ENCODE data around the gene C10orf53.

Gene C10orf53

DNA sequence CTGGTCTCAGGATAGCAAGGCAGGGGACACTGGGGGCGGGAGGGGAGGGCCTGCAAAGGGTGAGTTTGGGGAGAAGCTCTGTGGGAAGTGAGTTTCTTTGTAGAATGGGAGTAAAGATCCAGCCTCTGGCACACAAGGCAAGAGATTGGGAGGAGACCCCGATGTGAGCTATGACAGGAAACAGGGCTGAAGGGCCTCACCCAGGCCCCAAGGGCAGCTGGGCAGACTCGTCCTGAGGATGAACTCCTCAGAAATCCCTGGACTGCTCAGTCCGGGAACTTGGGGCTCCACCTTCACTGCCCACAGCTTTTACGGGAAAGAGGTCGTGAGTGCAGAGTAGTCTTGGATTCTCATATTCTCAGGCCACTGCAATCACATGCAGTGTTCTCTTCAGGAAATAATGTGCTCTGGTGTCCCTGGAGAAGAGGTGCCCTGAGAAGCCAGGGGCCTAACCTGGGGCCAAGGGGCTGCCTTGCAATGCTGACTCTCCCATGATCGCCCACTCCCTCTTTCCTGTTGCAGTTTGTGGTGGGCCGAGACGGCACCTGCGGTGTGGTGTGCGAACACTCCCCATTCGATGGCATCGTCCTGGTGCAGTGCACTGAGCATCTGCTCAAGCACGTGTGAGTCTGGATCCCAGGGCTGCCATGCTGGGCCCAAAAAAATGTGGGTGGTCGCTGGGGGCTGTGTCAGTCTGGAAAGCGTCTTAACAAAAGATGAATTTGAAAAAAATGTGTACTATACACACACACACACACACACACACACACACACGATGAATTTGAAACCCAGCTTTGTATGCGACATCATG, 31.3 kb upstream of the C10orf53 start:
- TF ChIP-seq, protein P1, sequence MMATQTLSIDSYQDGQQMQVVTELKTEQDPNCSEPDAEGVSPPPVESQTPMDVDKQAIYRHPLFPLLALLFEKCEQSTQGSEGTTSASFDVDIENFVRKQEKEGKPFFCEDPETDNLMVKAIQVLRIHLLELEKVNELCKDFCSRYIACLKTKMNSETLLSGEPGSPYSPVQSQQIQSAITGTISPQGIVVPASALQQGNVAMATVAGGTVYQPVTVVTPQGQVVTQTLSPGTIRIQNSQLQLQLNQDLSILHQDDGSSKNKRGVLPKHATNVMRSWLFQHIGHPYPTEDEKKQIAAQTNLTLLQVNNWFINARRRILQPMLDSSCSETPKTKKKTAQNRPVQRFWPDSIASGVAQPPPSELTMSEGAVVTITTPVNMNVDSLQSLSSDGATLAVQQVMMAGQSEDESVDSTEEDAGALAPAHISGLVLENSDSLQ (IDR thresholded peaks at IDR 0.05) = no peak
- TF ChIP-seq BHLHE40 (IDR thresholded peaks at IDR 0.05; ENCODE audit: borderline replicate concordance) (no peak), FOXA1 (IDR thresholded peaks at IDR 0.05) (no peak), FOXK2 (IDR thresholded peaks at IDR 0.05) (no peak), L3MBTL2 (conservative IDR thresholded peaks at IDR 0.05) (no peak)
- no peak for DNase-seq (ENCODE audit: extremely low spot score)
- CTCF ChIA-PET = no interaction called here
- POLR2A ChIA-PET = no interaction called here

DNA sequence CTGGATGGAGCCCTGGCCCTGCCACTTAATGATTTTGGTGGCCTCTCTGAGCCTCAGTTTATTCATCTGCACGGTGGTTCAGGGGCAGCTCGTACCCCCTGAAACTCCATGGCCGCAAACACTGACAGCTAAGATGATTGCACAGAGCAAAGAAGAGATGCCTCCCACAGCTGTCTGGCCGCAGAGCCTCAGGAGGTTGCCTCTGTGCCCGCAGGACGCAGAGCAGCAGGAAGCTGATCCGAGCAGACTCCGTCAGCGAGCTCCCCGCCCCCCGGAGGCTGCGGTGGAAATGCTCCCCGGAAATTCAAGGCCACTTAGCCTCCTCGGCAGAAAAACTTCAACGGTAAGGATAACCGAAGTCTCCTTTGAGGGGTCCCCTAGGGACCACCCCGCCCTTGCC, 30.2 kb upstream of the C10orf53 start:
- no peak for TF ChIP-seq FOXK2 (IDR thresholded peaks at IDR 0.05)
- TF ChIP-seq L3MBTL2 (conservative IDR thresholded peaks at IDR 0.05) = no peak
- no peak for TF ChIP-seq HDGF (IDR thresholded peaks at IDR 0.05; ENCODE audit: borderline replicate concordance)
- TF ChIP-seq ZNF384 (IDR thresholded peaks at IDR 0.05) = no peak
- no peak for TF ChIP-seq BHLHE40 (IDR thresholded peaks at IDR 0.05; ENCODE audit: borderline replicate concordance)
- no peak for TF ChIP-seq TARDBP (IDR thresholded peaks at IDR 0.05)
- TF ChIP-seq FOXA1 (IDR thresholded peaks at IDR 0.05) = no peak
- no peak for TF ChIP-seq SP1 (IDR thresholded peaks at IDR 0.05)
- TF ChIP-seq ARNT (IDR thresholded peaks at IDR 0.05) = no peak
- no peak for TF ChIP-seq CTBP1 (IDR thresholded peaks at IDR 0.05; ENCODE audit: borderline replicate concordance)
- TF ChIP-seq ELF4 (IDR thresholded peaks at IDR 0.05) = no peak
- TF ChIP-seq SUZ12 (IDR thresholded peaks at IDR 0.05) = no peak
- TF ChIP-seq LEF1 (IDR thresholded peaks at IDR 0.05; ENCODE audit: borderline replicate concordance) = no peak
- TF ChIP-seq NFRKB (IDR thresholded peaks at IDR 0.05) = no peak
- no peak for TF ChIP-seq FOXM1 (IDR thresholded peaks at IDR 0.05; ENCODE audit: borderline replicate concordance)
- TF ChIP-seq, protein P1 (IDR thresholded peaks at IDR 0.05) = no peak
- DNase-seq (ENCODE audit: extremely low spot score) = no peak
- POLR2A ChIA-PET = no interaction called here
- CTCF ChIA-PET = no interaction called here

DNA sequence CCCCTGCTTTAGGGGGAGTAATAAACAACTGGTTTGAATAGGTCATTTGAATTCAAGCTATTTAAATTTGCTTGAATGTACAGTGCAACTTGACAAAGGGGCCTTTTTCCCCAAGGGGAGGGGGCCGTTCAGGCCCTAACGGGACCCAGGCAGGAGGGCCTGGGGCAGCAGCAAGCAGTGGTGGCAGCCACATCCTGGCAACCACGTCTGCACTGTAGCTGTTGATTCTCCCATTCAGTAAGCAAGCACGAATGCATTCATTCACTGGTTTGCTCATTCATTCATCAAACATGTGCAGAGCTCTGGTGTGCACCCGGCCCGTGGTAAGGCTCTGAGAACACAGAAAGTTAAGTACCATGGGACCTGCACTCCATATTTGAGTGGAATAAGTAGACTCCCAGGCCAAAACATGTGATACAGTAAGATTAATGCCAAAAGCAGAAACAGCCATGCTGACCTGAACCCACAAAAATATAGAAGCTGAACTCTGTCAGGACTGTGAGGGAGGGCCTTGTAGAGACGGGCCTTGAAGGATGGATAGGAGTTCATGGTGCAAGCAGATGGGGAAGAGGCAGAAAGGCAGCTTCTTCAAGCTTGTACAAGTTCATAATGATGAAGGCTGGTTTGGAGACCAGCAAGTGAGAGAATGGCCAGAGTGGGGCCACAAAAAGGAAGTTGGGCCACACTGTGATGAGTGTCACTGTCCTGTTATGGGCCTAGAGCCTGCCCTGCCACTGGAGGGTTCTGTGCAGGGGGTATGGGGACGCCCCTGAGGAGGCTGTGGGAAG, 29.3 kb upstream of the C10orf53 start:
- no peak for DNase-seq (ENCODE audit: extremely low spot score)
- no peak for TF ChIP-seq ARNT (IDR thresholded peaks at IDR 0.05)
- TF ChIP-seq L3MBTL2 (conservative IDR thresholded peaks at IDR 0.05) = no peak
- no peak for TF ChIP-seq TARDBP (IDR thresholded peaks at IDR 0.05)
- no peak for TF ChIP-seq LEF1 (IDR thresholded peaks at IDR 0.05; ENCODE audit: borderline replicate concordance)
- TF ChIP-seq, protein P1 (IDR thresholded peaks at IDR 0.05) = no peak
- no peak for TF ChIP-seq NFRKB (IDR thresholded peaks at IDR 0.05)
- TF ChIP-seq FOXM1 (IDR thresholded peaks at IDR 0.05; ENCODE audit: borderline replicate concordance) = no peak
- TF ChIP-seq CTBP1 (IDR thresholded peaks at IDR 0.05; ENCODE audit: borderline replicate concordance) = no peak
- TF ChIP-seq ZNF384 (IDR thresholded peaks at IDR 0.05) = no peak
- TF ChIP-seq FOXK2 (IDR thresholded peaks at IDR 0.05) = no peak
- ChIA-PET CTCF (no interaction called here), POLR2A (no interaction called here)

DNA sequence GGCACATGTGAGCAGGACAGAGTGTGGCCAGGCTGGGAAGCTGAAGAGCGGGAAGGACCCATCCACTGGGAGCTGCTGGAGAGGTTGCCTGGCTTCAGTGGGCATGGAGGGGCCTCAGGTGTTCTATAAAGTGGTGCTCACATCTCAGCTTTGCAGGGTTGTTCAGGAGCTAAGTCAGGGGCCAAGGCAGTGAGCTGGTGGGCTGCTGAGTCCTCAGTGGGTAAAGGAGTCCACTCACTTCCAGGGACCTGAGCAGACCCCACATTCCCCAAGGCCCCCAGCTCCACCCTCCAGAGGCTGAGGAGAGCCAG, 28.8 kb upstream of the C10orf53 start:
- no peak for TF ChIP-seq FOXM1 (IDR thresholded peaks at IDR 0.05; ENCODE audit: borderline replicate concordance)
- no peak for DNase-seq (ENCODE audit: extremely low spot score)
- ChIA-PET POLR2A (no interaction called here), CTCF (no interaction called here)

DNA sequence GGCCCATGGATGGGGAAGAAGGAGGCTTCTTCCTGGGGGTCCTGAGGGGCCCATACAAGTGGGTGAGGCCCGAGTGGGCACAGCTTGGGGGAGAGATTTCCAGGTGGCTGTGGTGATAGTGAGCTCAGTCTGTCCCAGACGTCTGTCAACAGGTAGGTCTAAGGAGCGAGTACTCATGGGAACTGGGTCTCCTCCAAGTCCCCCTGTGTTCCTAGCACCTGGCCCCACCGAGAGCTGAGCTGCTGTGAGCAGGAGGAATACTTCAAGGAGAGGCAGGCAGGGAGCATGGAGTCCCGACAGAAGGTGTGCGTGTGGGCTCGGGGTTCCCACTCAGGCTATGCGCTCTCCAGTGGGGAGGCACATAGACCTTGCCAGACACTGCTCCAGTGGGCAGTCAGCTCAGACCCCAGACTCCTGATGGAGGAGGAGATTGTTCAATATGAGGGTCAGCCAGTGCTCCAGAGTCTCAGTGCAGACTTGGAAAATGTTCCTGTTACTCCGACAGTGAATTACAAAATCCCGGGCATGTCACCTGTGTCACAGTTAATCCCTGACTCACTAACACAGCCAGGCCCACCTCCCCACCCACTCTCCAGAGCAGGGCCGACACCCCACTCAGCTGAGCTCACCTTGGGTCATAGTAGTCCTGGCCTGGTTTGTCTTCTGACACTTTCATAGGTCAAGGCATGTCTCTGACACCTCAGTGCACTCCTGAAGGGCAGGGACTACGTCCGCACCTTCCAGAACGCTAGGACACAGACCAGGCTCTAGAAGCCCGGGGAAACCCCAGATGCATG, 28.2 kb upstream of the C10orf53 start:
- POLR2A ChIA-PET = no interaction called here
- no peak for DNase-seq (ENCODE audit: extremely low spot score)
- TF ChIP-seq HDGF (IDR thresholded peaks at IDR 0.05; ENCODE audit: borderline replicate concordance) (no peak), FOXA1 (IDR thresholded peaks at IDR 0.05) (no peak), LEF1 (IDR thresholded peaks at IDR 0.05; ENCODE audit: borderline replicate concordance) (no peak), ARNT (IDR thresholded peaks at IDR 0.05) (no peak), NFRKB (IDR thresholded peaks at IDR 0.05) (no peak), SP1 (IDR thresholded peaks at IDR 0.05) (no peak), ZNF384 (IDR thresholded peaks at IDR 0.05) (no peak)
- CTCF ChIA-PET = no interaction called here

DNA sequence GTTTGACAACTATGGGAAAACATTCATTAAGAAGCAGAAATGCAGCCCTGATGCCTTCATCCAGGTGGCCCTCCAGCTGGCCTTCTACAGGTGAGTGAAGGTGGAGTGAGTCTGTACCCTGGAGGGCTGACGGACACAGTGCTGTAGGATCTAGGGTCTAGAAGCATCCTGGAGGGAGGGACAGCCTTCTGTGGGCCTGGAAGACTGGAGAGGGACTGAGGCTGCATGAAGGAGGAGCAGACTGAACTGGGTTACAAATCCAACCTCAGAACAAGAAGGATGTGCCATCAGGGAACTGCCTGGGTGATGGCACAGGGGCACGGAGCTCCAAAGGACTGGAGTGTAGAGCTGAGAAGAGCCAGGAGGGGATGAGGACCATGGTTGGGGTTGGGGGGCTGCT, 27.5 kb upstream of the C10orf53 start:
- no peak for DNase-seq (ENCODE audit: extremely low spot score)
- TF ChIP-seq ELF4 (IDR thresholded peaks at IDR 0.05) (no peak), FOXK2 (IDR thresholded peaks at IDR 0.05) (no peak), BHLHE40 (IDR thresholded peaks at IDR 0.05; ENCODE audit: borderline replicate concordance) (no peak), SUZ12 (IDR thresholded peaks at IDR 0.05) (no peak), SP1 (IDR thresholded peaks at IDR 0.05) (no peak), HDGF (IDR thresholded peaks at IDR 0.05; ENCODE audit: borderline replicate concordance) (no peak), LEF1 (IDR thresholded peaks at IDR 0.05; ENCODE audit: borderline replicate concordance) (no peak), L3MBTL2 (conservative IDR thresholded peaks at IDR 0.05) (no peak), ARNT (IDR thresholded peaks at IDR 0.05) (no peak), NFRKB (IDR thresholded peaks at IDR 0.05) (no peak), CTBP1 (IDR thresholded peaks at IDR 0.05; ENCODE audit: borderline replicate concordance) (no peak), ZNF384 (IDR thresholded peaks at IDR 0.05) (no peak), TARDBP (IDR thresholded peaks at IDR 0.05) (no peak), FOXM1 (IDR thresholded peaks at IDR 0.05; ENCODE audit: borderline replicate concordance) (no peak), FOXA1 (IDR thresholded peaks at IDR 0.05) (no peak)
- TF ChIP-seq, protein P1 (IDR thresholded peaks at IDR 0.05) = no peak
- ChIA-PET POLR2A (no interaction called here), CTCF (no interaction called here)

Data from HEK293T (cell line).